Fibroblast of lung (primary cell): ENCODE results near the gene ACTR2. TPM values are rescaled to one million over a fixed set of nuclear protein-coding genes. Genes with fewer than 3 reads are reported as not detected.

Experiments used
- DNase-seq, 2 donors: peaks; one replicate each; pipeline versions ENCODE4 v3.0.0 to v3.0.0-alpha.2; 2010; ENCODE audit warnings: low read depth in 2 of 2
- H2AFZ ChIP-seq: 2 replicates; pipeline ENCODE4 v1.5.1; 2012; ENCODE audit warnings: low read length, control low read depth, inconsistent platforms
- H3K27ac ChIP-seq: 2 replicates; pipeline ENCODE4 v1.5.1; 2011; ENCODE audit warnings: low read length, control low read depth; ENCODE audit not compliant: insufficient read depth
- H3K27me3 ChIP-seq: 2 replicates; pipeline ENCODE4 v1.5.1; 2011; ENCODE audit warnings: mild to moderate bottlenecking, low read length; ENCODE audit not compliant: control insufficient read depth, insufficient read depth
- H3K36me3 ChIP-seq: 2 replicates; pipeline ENCODE4 v1.5.1; 2011; ENCODE audit warnings: low read length; ENCODE audit not compliant: control insufficient read depth, insufficient read depth
- H3K4me1 ChIP-seq: 2 replicates; pipeline ENCODE4 v1.5.1; 2011; ENCODE audit warnings: low read length; ENCODE audit not compliant: control insufficient read depth, insufficient read depth; ENCODE audit errors: extremely low read depth
- H3K4me2 ChIP-seq: 2 replicates; pipeline ENCODE4 v1.5.1; 2011; ENCODE audit warnings: low read length, control low read depth; ENCODE audit not compliant: insufficient read depth; ENCODE audit errors: extremely low read depth
- H3K4me3 ChIP-seq, 4 experiments: fragments of 200-600 bp in 1 of 4; sonication (generic) in 1 of 4; replicated peaks in 1 of 4; 2 replicates each; pipeline ENCODE4 v1.5.1; 2011 to 2016; ENCODE audit warnings: low read length in 4 of 4, low read depth in 3 of 4, mild to moderate bottlenecking in 3 of 4, control low read depth in 2 of 4, inconsistent platforms in 1 of 4, mixed read lengths in 1 of 4; ENCODE audit not compliant: insufficient read depth in 1 of 4; ENCODE audit errors: control extremely low read depth in 1 of 4
- H3K79me2 ChIP-seq: 2 replicates; pipeline ENCODE4 v1.5.1; 2012; ENCODE audit warnings: mild to moderate bottlenecking, low read length, inconsistent platforms; ENCODE audit not compliant: control insufficient read depth, insufficient read depth
- H3K9ac ChIP-seq: 2 replicates; pipeline ENCODE4 v1.5.1; 2011; ENCODE audit warnings: mild to moderate bottlenecking, low read length, control low read depth; ENCODE audit not compliant: insufficient read depth
- H3K9me3 ChIP-seq: 2 replicates; pipeline ENCODE4 v1.5.1; 2012; ENCODE audit warnings: low read depth, low read length; ENCODE audit not compliant: control insufficient read depth, insufficient read depth
- H4K20me1 ChIP-seq: 2 replicates; pipeline ENCODE4 v1.5.1; 2011; ENCODE audit warnings: low read length; ENCODE audit not compliant: control insufficient read depth, insufficient read depth; ENCODE audit errors: extremely low read depth
- CTCF ChIP-seq, 2 donors: IDR thresholded peaks in 1 of 2; conservative IDR thresholded peaks in 1 of 2; 1 replicate in 1 of 2; 2 replicates in 1 of 2; pipeline ENCODE4 v1.5.1; 2011 to 2012; ENCODE audit warnings: low read length in 2 of 2, control low read depth in 1 of 2, inconsistent platforms in 1 of 2, low read depth in 1 of 2, mild to moderate bottlenecking in 1 of 2
- EZH2 ChIP-seq: IDR thresholded peaks from 2 replicates; pipeline ENCODE4 v1.5.1; 2012; ENCODE audit warnings: low read length, control low read depth, mild to moderate bottlenecking; ENCODE audit errors: missing control alignments
- polyA plus RNA-seq, 2 donors: library from polyadenylated mRNA; depleted of rRNA in 1 of 2; stranded (reverse) in 1 of 2; unstranded in 1 of 2; fragments of >200 nt; gene quantifications; 2 replicates each; pipeline ENCODE4 v1.2.1, GENCODE V29; 2011 to 2012; ENCODE audit warnings: missing spikeins in 1 of 2
- total RNA-seq: library from RNA; depleted of rRNA; stranded (reverse); fragments of >200 nt; gene quantifications from 2 replicates; pipeline ENCODE4 v1.2.1, GENCODE V29; 2014

ACTR2 gene
- total and polyA plus RNA-seq, 2 donors (not counting 1 experiment from before 2014, with no cell fraction given), result 90.2 to 192 TPM

- Histone ChIP-seq H3K4me1 (no peaks in the 10 kb centered on the region), H3K4me2 (no peak overlapping the region), H3K9ac (no peak overlapping the region), H3K79me2 (no peaks in the 10 kb centered on the region), H2AFZ (no peak overlapping the region), H3K27ac (no peak overlapping the region), H3K36me3 (no peaks in the 10 kb centered on the region), H3K4me3 (no peak overlapping the region), H3K9me3 (no peaks in the 10 kb centered on the region), H3K27me3 (no peaks in the 10 kb centered on the region), H4K20me1 (no peaks in the 10 kb centered on the region)
- DNase-seq, result no peak
- no peak for TF ChIP-seq CTCF (conservative IDR thresholded peaks at IDR 0.05 in 1 of 2, IDR thresholded peaks at IDR 0.05 in 1 of 2; ENCODE audit: low read depth in 1 of 2, low read length in 2 of 2)
- TF ChIP-seq EZH2, result no peak
These were observed 34.2 kb upstream of the ACTR2 start for GRCh38 chr2:65193446-65193845.

- Histone ChIP-seq H2AFZ (no peak overlapping the region), H3K27ac (no peak overlapping the region), H4K20me1 (no peaks in the 10 kb centered on the region), H3K27me3 (no peaks in the 10 kb centered on the region), H3K9ac (no peak overlapping the region), H3K4me2 (no peak overlapping the region), H3K36me3 (no peaks in the 10 kb centered on the region), H3K4me3 (no peak overlapping the region), H3K9me3 (no peaks in the 10 kb centered on the region), H3K79me2 (no peaks in the 10 kb centered on the region), H3K4me1 (peaks cover 2% of the 10 kb centered on the region)
- no peak for TF ChIP-seq EZH2
- TF ChIP-seq CTCF (conservative IDR thresholded peaks at IDR 0.05 in 1 of 2, IDR thresholded peaks at IDR 0.05 in 1 of 2; ENCODE audit: low read depth in 1 of 2, low read length in 2 of 2), result no peak
- DNase-seq, result peak; percentile 28 to 47
These were observed 28.9 kb upstream of the ACTR2 start for GRCh38 chr2:65198737-65199136.

DNA sequence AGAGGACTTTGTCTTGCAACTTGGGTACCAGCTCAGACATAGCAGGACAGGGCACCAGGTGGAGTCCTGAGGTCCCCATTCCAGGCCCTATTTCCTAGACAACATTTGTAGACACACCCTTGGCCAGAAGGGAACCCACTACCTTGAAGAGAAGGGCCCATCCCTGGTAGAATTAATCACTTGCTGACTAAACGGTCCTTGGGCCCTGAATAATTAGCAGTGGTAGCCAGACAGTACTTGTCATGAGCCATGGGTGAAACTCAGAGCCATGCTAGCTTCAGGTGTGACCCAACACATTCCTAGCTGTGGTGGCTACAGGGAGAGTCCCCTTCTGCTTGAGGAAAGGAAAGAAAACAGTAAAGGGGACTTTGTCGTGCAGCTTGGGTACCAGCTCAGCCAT is 28.5 kb upstream of the ACTR2 start:
- Histone ChIP-seq H3K27me3 (no peaks in the 10 kb centered on the region), H3K4me1 (peaks cover 2% of the 10 kb centered on the region), H3K9ac (no peak overlapping the region), H3K4me3 (no peak overlapping the region), H2AFZ (no peak overlapping the region), H3K4me2 (no peak overlapping the region), H3K36me3 (no peaks in the 10 kb centered on the region), H3K79me2 (no peaks in the 10 kb centered on the region), H3K27ac (no peak overlapping the region), H4K20me1 (no peaks in the 10 kb centered on the region), H3K9me3 (no peaks in the 10 kb centered on the region)
- TF ChIP-seq CTCF (conservative IDR thresholded peaks at IDR 0.05 in 1 of 2, IDR thresholded peaks at IDR 0.05 in 1 of 2; ENCODE audit: low read depth in 1 of 2, low read length in 2 of 2) (no peak), EZH2 (no peak)
- no peak for DNase-seq
